A673 (cell line): ENCODE data around the gene HAT1. TPM values are rescaled to one million over a fixed set of nuclear protein-coding genes. Genes with fewer than 3 reads are reported as not detected.

ENCODE experiments used
- BruUV-seq: library from RNA; stranded (reverse); fragments of 400-500 nt; replicated peaks from 2 replicates; lab custom pipeline; 2021; lab: Mats Ljungman, UMichigan
- CTCF ChIA-PET: fragments of 300-600 bp; sonication (Branson Sonifier 250); formaldehyde crosslinking; loops from one replicate; lab custom pipeline; 2022; ENCODE audit warnings: antibody characterized with exemption; lab: Charles Lee
- POLR2A ChIA-PET: fragments of 300-600 bp; sonication (Branson Sonifier 250); formaldehyde crosslinking; loops from one replicate; lab custom pipeline; 2022; ENCODE audit warnings: antibody characterized with exemption; ENCODE audit not compliant: low non-redundant PET; lab: Charles Lee
- DNase-seq: peaks from one replicate; pipeline ENCODE4 v3.0.0-alpha.2; 2015; ENCODE audit warnings: low spot score
- H3K27ac ChIP-seq: fragments of 200-600 bp; sonication (generic); 2 replicates; pipeline ENCODE4 v1.5.1; 2016; ENCODE audit warnings: mixed run types, low read depth, mild to moderate bottlenecking, mixed read lengths, antibody characterized with exemption, low read length; ENCODE audit not compliant: poor library complexity, severe bottlenecking
- H3K27me3 ChIP-seq: fragments of 200-600 bp; sonication (generic); replicated peaks from 2 replicates; pipeline ENCODE4 v1.6.1; 2017; ENCODE audit warnings: mixed run types, low read depth, mild to moderate bottlenecking, mixed read lengths, antibody characterized with exemption, low read length; ENCODE audit not compliant: insufficient read depth, poor library complexity
- H3K36me3 ChIP-seq: fragments of 200-600 bp; sonication (generic); 2 replicates; pipeline ENCODE4 v1.6.1; 2016; ENCODE audit warnings: mixed run types, mild to moderate bottlenecking, mixed read lengths, antibody characterized with exemption, low read length; ENCODE audit not compliant: insufficient read depth, poor library complexity, severe bottlenecking
- H3K4me1 ChIP-seq: fragments of 200-600 bp; sonication (generic); 2 replicates; pipeline ENCODE4 v1.6.1; 2017; ENCODE audit warnings: mixed run types, mild to moderate bottlenecking, mixed read lengths, antibody characterized with exemption, low read length; ENCODE audit not compliant: insufficient read depth, poor library complexity, severe bottlenecking
- H3K4me3 ChIP-seq: fragments of 200-600 bp; sonication (generic); 2 replicates; pipeline ENCODE4 v1.5.1; 2016; ENCODE audit warnings: low read depth, mixed run types, mild to moderate bottlenecking, mixed read lengths, low read length; ENCODE audit not compliant: poor library complexity, severe bottlenecking
- H3K9me3 ChIP-seq: fragments of 200-600 bp; sonication (generic); 2 replicates; pipeline ENCODE4 v1.6.1; 2016; ENCODE audit warnings: mixed run types, low read depth, mild to moderate bottlenecking, mixed read lengths, antibody characterized with exemption, low read length; ENCODE audit not compliant: poor library complexity, severe bottlenecking
- CTCF ChIP-seq: fragments of 300-800, 200-600 bp; sonication (generic); conservative IDR thresholded peaks from 2 replicates; pipeline ENCODE4 v1.5.1; 2017; ENCODE audit warnings: low read depth, mild to moderate bottlenecking, antibody characterized with exemption, low read length, moderate library complexity, mixed read lengths
- EZH2 ChIP-seq: fragments of 200-600 bp; sonication (generic); IDR thresholded peaks from 2 replicates; pipeline ENCODE4 v1.6.1; 2017; ENCODE audit warnings: borderline replicate concordance, low read depth, mild to moderate bottlenecking, mixed read lengths, antibody characterized with exemption, low read length; ENCODE audit not compliant: poor library complexity, severe bottlenecking
- intact Hi-C: fragments of 100-400 bp; cut with micrococcal nuclease; formaldehyde crosslinking; loops from one replicate; pipeline ENCODE4 v1.10.0; 2022; ENCODE audit not compliant: unreplicated experiment
- total RNA-seq: library from RNA; stranded (reverse); gene quantifications from 2 replicates; pipeline ENCODE4 v1.2.3, GENCODE V29; 2021

HAT1 gene
- total RNA-seq, 1 experiment from 2014 or later = 115 TPM

- H3K27me3 ChIP-seq = no peaks in the 10 kb centered on the region
- no peak overlapping the region for H3K4me3 ChIP-seq
- ChIA-PET POLR2A (no interaction called here), CTCF (no interaction called here)
- intact Hi-C loops = no loop called here
- H3K27ac ChIP-seq = no peak overlapping the region
- no peak for TF ChIP-seq CTCF
- TF ChIP-seq EZH2 = no peak
- no peaks in the 10 kb centered on the region for H3K9me3 ChIP-seq
- no peaks in the 10 kb centered on the region for H3K4me1 ChIP-seq
- BruUV-seq = no TSS peak
- no peak for DNase-seq
- peaks cover 5% of the 10 kb centered on the region for H3K36me3 ChIP-seq
Measured at GRCh38 chr2:171986778-171987177, 64.5 kb downstream of the HAT1 start.

GRCh38 chr2:171991027-171991426 is 68.8 kb downstream of the HAT1 start:
- H3K9me3 ChIP-seq = no peaks in the 10 kb centered on the region
- intact Hi-C loops = no loop called here
- H3K27ac ChIP-seq = no peak overlapping the region
- TF ChIP-seq CTCF (no peak), EZH2 (no peak)
- H3K27me3 ChIP-seq = no peaks in the 10 kb centered on the region
- no peaks in the 10 kb centered on the region for H3K36me3 ChIP-seq
- no peak for DNase-seq
- ChIA-PET POLR2A (no interaction called here), CTCF (no interaction called here)
- H3K4me3 ChIP-seq = no peak overlapping the region
- H3K4me1 ChIP-seq = no peaks in the 10 kb centered on the region
- no TSS peak for BruUV-seq

- no TSS peak for BruUV-seq
- Histone ChIP-seq H3K4me1 (peaks cover 8% of the 10 kb centered on the region), H3K4me3 (no peak overlapping the region), H3K27me3 (no peaks in the 10 kb centered on the region), H3K27ac (no peak overlapping the region), H3K9me3 (no peaks in the 10 kb centered on the region), H3K36me3 (no peaks in the 10 kb centered on the region)
- TF ChIP-seq CTCF (no peak), EZH2 (no peak)
- ChIA-PET CTCF (no interaction called here), POLR2A (no interaction called here)
- intact Hi-C loops = no loop called here
- no peak for DNase-seq
Measured at GRCh38 chr2:171995586-171995985, 73.3 kb downstream of the HAT1 start.
